Trophoblast cell (in vitro differentiated cells and primary cell): ENCODE measurements around the gene COA5.

Experiments
- DNase-seq, 2 donors: peaks; one replicate each; pipeline ENCODE4 v3.0.0-alpha.2; 2016
- H2AFZ ChIP-seq: 2 replicates; pipeline ENCODE4 v1.6.1; 2013; ENCODE audit warnings: low read length, moderate library complexity, mild to moderate bottlenecking; ENCODE audit not compliant: insufficient read depth, poor library complexity
- H2AK5ac ChIP-seq: 2 replicates; pipeline ENCODE4 v1.6.1; 2013; ENCODE audit warnings: mild to moderate bottlenecking, low read length
- H2BK120ac ChIP-seq: 2 replicates; pipeline ENCODE4 v1.6.1; 2013; ENCODE audit warnings: low read length, mild to moderate bottlenecking, moderate library complexity; ENCODE audit not compliant: insufficient read depth, poor library complexity
- H2BK12ac ChIP-seq: 2 replicates; pipeline ENCODE4 v1.6.1; 2013; ENCODE audit warnings: mild to moderate bottlenecking, low read length, moderate library complexity
- H2BK5ac ChIP-seq: 2 replicates; pipeline ENCODE4 v1.6.1; 2013; ENCODE audit warnings: low read length, low read depth, moderate library complexity, mild to moderate bottlenecking; ENCODE audit not compliant: poor library complexity
- H3K14ac ChIP-seq: 2 replicates; pipeline ENCODE4 v1.6.1; 2013; ENCODE audit warnings: mild to moderate bottlenecking, low read length
- H3K18ac ChIP-seq: 2 replicates; pipeline ENCODE4 v1.6.1; 2013; ENCODE audit warnings: mild to moderate bottlenecking, low read length
- H3K23ac ChIP-seq: 2 replicates; pipeline ENCODE4 v1.6.1; 2013; ENCODE audit warnings: low read length
- H3K27ac ChIP-seq: 2 replicates; pipeline ENCODE4 v1.5.1; 2013; ENCODE audit warnings: low read depth, mild to moderate bottlenecking, inconsistent platforms, low read length, moderate library complexity
- H3K27me3 ChIP-seq: 2 replicates; pipeline ENCODE4 v1.6.1; 2013; ENCODE audit warnings: inconsistent platforms, mild to moderate bottlenecking, low read length, moderate library complexity; ENCODE audit not compliant: insufficient read depth
- H3K36me3 ChIP-seq, 2 experiments: 1 replicate in 1 of 2; 2 replicates in 1 of 2; pipeline ENCODE4 v1.6.1; 2013; ENCODE audit warnings: low read length in 2 of 2, mild to moderate bottlenecking in 2 of 2, moderate library complexity in 1 of 2; ENCODE audit not compliant: insufficient read depth in 2 of 2, control insufficient read depth in 1 of 2
- H3K4ac ChIP-seq: 2 replicates; pipeline ENCODE4 v1.6.1; 2013; ENCODE audit warnings: low read depth, mild to moderate bottlenecking, low read length, moderate library complexity
- H3K4me1 ChIP-seq, 2 experiments: 1 replicate in 1 of 2; 2 replicates in 1 of 2; pipeline ENCODE4 v1.6.1; 2013; ENCODE audit warnings: low read length in 2 of 2, mild to moderate bottlenecking in 2 of 2, moderate library complexity in 1 of 2; ENCODE audit not compliant: insufficient read depth in 2 of 2, control insufficient read depth in 1 of 2
- H3K4me2 ChIP-seq: 2 replicates; pipeline ENCODE4 v1.6.1; 2013; ENCODE audit warnings: inconsistent platforms, mild to moderate bottlenecking, low read length, moderate library complexity
- H3K4me3 ChIP-seq: 2 replicates; pipeline ENCODE4 v1.5.1; 2013; ENCODE audit warnings: mild to moderate bottlenecking, low read depth, low read length, inconsistent platforms
- H3K79me1 ChIP-seq: one replicate; pipeline ENCODE4 v1.6.1; 2013; ENCODE audit warnings: low read length
- H3K79me2 ChIP-seq: 2 replicates; pipeline ENCODE4 v1.6.1; 2013; ENCODE audit warnings: low read length, mild to moderate bottlenecking; ENCODE audit not compliant: control insufficient read depth, insufficient read depth, poor library complexity
- H3K9ac ChIP-seq: 2 replicates; pipeline ENCODE4 v1.6.1; 2013; ENCODE audit warnings: mild to moderate bottlenecking, low read length
- H3K9me3 ChIP-seq: 2 replicates; pipeline ENCODE4 v1.6.1; 2013; ENCODE audit warnings: low read depth, mild to moderate bottlenecking, control low read depth, inconsistent platforms, low read length; ENCODE audit not compliant: insufficient read depth
- H4K12ac ChIP-seq: 2 replicates; pipeline ENCODE4 v1.6.1; 2013; ENCODE audit warnings: low read depth, mild to moderate bottlenecking, low read length, moderate library complexity
- H4K8ac ChIP-seq: 2 replicates; pipeline ENCODE4 v1.6.1; 2013; ENCODE audit warnings: low read depth, mild to moderate bottlenecking, low read length, moderate library complexity
- H4K91ac ChIP-seq: one replicate; pipeline ENCODE4 v1.6.1; 2013; ENCODE audit warnings: low read depth, mild to moderate bottlenecking, low read length, moderate library complexity
- WGBS: extraction: QIAGEN DNeasy Blood & Tissue Kit; methylation state at CpG from one replicate; pipeline ENCODE4 v1.1.7; 2013; ENCODE audit warnings: missing lambda C conversion rate; ENCODE audit not compliant: insufficient read length, insufficient coverage; ENCODE audit errors: extremely low coverage; 5-methylcytosine and 5-hydroxymethylcytosine counted together

The COA5 gene

DNA sequence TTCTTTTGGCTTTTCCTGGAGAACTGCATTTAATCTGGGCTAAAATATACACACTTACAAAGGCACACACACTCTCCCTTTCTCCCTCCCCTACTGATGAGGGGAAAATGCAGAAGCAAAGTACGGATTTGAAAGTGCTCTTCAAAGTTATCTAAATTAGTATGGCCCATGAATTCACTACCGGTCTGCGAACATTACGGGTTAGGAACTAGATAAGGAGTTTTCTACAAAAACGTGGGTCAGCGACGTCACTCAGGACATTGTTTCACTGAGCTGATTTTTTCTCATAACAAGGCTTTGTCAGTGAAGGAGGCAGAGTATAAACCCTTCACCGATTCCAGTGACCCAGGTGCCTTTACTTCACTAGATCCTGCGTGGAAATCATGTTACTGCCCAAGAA, 47.3 kb downstream of the COA5 start:
- Histone ChIP-seq H3K4me1 (no peaks in the 10 kb centered on the region), H4K12ac (no peak overlapping the region), H3K79me2 (no peaks in the 10 kb centered on the region), H2AK5ac (no peak overlapping the region), H3K9me3 (no peaks in the 10 kb centered on the region), H3K36me3 (peaks cover 20 to 30% of the 10 kb centered on the region in 2 experiments), H2AFZ (no peak overlapping the region), H2BK5ac (no peak overlapping the region), H3K27ac (no peak overlapping the region), H3K14ac (no peak overlapping the region), H2BK12ac (no peak overlapping the region), H3K9ac (no peak overlapping the region), H3K4me3 (no peak overlapping the region), H3K23ac (no peak overlapping the region), H3K4ac (no peak overlapping the region), H3K4me2 (no peak overlapping the region), H3K27me3 (no peaks in the 10 kb centered on the region), H4K8ac (no peak overlapping the region), H3K79me1 (no peaks in the 10 kb centered on the region), H3K18ac (no peak overlapping the region), H2BK120ac (no peak overlapping the region), H4K91ac (no peak overlapping the region)
- no peak for DNase-seq
- no CpG with 5 or more reads among the region's 9 CpGs for WGBS

DNA sequence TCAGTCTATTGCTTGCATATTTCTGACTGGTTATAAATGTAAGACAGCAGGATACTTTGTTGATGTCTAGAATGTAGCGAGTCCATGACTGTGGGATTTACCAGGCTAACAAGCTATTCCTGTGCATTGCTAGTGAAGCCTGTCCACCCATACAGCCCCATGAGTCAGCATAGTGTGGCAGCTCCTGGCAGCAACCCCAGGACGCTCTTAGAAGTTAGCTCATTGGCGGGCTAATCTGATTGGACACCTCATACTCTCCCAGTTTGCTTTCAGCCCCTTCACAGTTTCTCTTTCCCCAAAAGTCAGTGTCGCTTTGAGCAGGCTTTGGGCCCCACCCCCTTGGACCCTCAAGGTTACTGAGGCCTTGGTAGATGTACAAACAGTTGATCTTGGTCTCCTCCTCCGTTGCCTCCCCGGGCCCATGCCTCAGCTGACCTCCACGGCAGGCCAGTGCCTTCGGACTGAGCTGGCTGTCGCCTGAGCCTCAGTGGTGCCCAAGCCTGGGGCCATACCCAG, 48.0 kb downstream of the COA5 start:
- H3K23ac ChIP-seq, result no peak overlapping the region
- no peak overlapping the region for H2AK5ac ChIP-seq
- peaks cover 3% of the 10 kb centered on the region for H3K9me3 ChIP-seq
- no peak overlapping the region for H4K8ac ChIP-seq
- no peak overlapping the region for H3K9ac ChIP-seq
- no peak overlapping the region for H3K4me3 ChIP-seq
- H4K12ac ChIP-seq, result no peak overlapping the region
- no CpG with 5 or more reads among the region's 9 CpGs for WGBS
- no peak overlapping the region for H2BK12ac ChIP-seq
- H3K4me2 ChIP-seq, result no peak overlapping the region
- H2BK5ac ChIP-seq, result no peak overlapping the region
- H3K79me1 ChIP-seq, result no peaks in the 10 kb centered on the region
- no peak overlapping the region for H2AFZ ChIP-seq
- peaks cover 18 to 28% of the 10 kb centered on the region in 2 experiments for H3K36me3 ChIP-seq
- no peak overlapping the region for H3K27ac ChIP-seq
- H3K4me1 ChIP-seq, result no peaks in the 10 kb centered on the region
- H3K79me2 ChIP-seq, result no peaks in the 10 kb centered on the region
- no peak for DNase-seq
- no peak overlapping the region for H3K4ac ChIP-seq
- no peak overlapping the region for H4K91ac ChIP-seq
- no peaks in the 10 kb centered on the region for H3K27me3 ChIP-seq
- H2BK120ac ChIP-seq, result no peak overlapping the region
- H3K14ac ChIP-seq, result no peak overlapping the region
- H3K18ac ChIP-seq, result no peak overlapping the region

DNA sequence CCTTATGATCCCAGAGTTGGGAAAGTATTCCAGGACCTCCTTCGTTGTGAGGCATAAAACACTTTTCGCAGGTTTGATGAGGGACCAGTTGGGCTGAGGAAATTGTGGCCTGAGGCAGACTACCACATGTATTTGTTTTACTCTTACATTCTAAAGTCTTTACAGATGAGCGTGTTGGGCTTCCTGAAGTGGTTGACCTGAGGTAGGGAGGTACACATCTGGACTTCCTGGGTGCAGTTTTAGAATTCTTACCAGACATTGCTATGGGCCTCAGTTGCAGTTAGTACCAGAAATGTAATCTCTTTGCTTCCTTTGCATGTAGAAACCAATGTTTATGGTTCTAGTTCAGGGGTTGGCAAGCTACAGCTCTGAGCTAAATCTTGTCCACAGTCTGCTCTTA, 48.7 kb downstream of the COA5 start:
- H3K4ac ChIP-seq, result no peak overlapping the region
- H3K23ac ChIP-seq, result no peak overlapping the region
- H3K36me3 ChIP-seq, result peaks cover 20 to 26% of the 10 kb centered on the region in 2 experiments
- no peak overlapping the region for H3K27ac ChIP-seq
- no peak overlapping the region for H4K12ac ChIP-seq
- no peak overlapping the region for H2AK5ac ChIP-seq
- H3K79me1 ChIP-seq, result no peaks in the 10 kb centered on the region
- no peak overlapping the region for H4K91ac ChIP-seq
- H2AFZ ChIP-seq, result no peak overlapping the region
- no peaks in the 10 kb centered on the region for H3K4me1 ChIP-seq
- H3K79me2 ChIP-seq, result no peaks in the 10 kb centered on the region
- no peak overlapping the region for H2BK120ac ChIP-seq
- no CpG with 5 or more reads among the region's 3 CpGs for WGBS
- no peak for DNase-seq
- no peaks in the 10 kb centered on the region for H3K27me3 ChIP-seq
- no peak overlapping the region for H3K9ac ChIP-seq
- H2BK12ac ChIP-seq, result no peak overlapping the region
- H3K9me3 ChIP-seq, result peaks cover 3% of the 10 kb centered on the region
- no peak overlapping the region for H3K4me2 ChIP-seq
- no peak overlapping the region for H3K18ac ChIP-seq
- H3K14ac ChIP-seq, result no peak overlapping the region
- no peak overlapping the region for H4K8ac ChIP-seq
- no peak overlapping the region for H3K4me3 ChIP-seq
- H2BK5ac ChIP-seq, result no peak overlapping the region

DNA sequence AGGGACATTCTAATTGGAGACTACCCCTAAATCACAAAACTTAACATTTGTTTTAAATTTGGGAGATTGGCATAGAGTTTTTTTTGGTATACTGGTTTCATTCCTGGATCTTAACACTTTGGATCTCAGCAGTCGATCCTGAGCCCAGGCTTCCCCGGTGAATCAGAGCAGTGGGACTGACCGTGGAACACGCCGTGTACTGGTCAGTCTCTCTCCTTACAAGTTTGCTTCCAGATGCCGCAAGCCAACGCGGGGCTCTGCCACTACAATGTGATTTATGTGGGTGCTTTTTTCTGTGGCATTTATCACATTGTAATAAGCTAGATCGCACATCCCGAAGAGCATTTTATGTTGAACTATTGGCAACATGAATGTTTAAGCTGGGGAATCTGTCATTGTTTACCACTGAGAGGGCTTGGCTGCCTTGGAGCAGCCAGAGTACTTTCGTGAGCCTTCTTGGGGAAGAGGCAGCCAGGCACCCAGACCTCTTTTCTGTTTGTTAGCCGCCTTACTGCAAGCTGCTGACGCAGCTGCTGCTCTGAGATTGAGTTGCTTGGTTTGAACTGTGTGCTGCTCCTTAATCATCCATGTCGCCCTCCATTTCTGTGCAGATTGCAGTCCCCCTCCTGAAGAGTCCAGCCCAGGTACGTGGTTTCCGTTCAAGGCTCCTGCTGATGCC, 49.3 kb downstream of the COA5 start:
- Histone ChIP-seq H3K4me1 (no peaks in the 10 kb centered on the region), H2AK5ac (no peak overlapping the region), H4K12ac (no peak overlapping the region), H2AFZ (no peak overlapping the region), H3K4ac (no peak overlapping the region), H3K23ac (no peak overlapping the region), H4K91ac (no peak overlapping the region), H3K9me3 (peaks cover 3% of the 10 kb centered on the region), H3K4me3 (no peak overlapping the region), H3K27me3 (no peaks in the 10 kb centered on the region), H4K8ac (no peak overlapping the region), H3K9ac (no peak overlapping the region), H2BK12ac (no peak overlapping the region), H3K79me2 (no peaks in the 10 kb centered on the region), H2BK120ac (no peak overlapping the region), H3K36me3 (peaks cover 24 to 28% of the 10 kb centered on the region in 2 experiments), H3K79me1 (no peaks in the 10 kb centered on the region), H3K27ac (no peak overlapping the region), H2BK5ac (no peak overlapping the region), H3K4me2 (no peak overlapping the region), H3K14ac (no peak overlapping the region), H3K18ac (no peak overlapping the region)
- no CpG with 5 or more reads among the region's 16 CpGs for WGBS
- DNase-seq, result no peak
